Upper lobe of right lung (tissue), 1 donor: ENCODE data around the gene PPP2R1B. TPM values are rescaled to one million over a fixed set of nuclear protein-coding genes. Genes with fewer than 3 reads are reported as not detected.

Source experiments
- ATAC-seq: fragments of 200-7000 bp; cut with Tn5 transposase; one replicate; pipeline ENCODE4 v1.9.1; 2020; ENCODE audit warnings: mild to moderate bottlenecking, moderate library complexity
- DNase-seq: peaks from one replicate; pipeline ENCODE4 v3.0.0-alpha.2; 2020
- H3K27ac ChIP-seq: fragments of 200-600 bp; one replicate; pipeline ENCODE4 v1.8.0; 2022
- H3K27me3 ChIP-seq: fragments of 200-600 bp; one replicate; pipeline ENCODE4 v1.8.0; 2022; ENCODE audit warnings: mild to moderate bottlenecking
- H3K36me3 ChIP-seq: fragments of 200-600 bp; one replicate; pipeline ENCODE4 v1.8.0; 2022
- H3K4me1 ChIP-seq: fragments of 200-600 bp; one replicate; pipeline ENCODE4 v1.8.0; 2022
- H3K4me3 ChIP-seq: fragments of 200-600 bp; one replicate; pipeline ENCODE4 v1.8.0; 2022; ENCODE audit warnings: mild to moderate bottlenecking
- H3K9me3 ChIP-seq: fragments of 200-600 bp; one replicate; pipeline ENCODE4 v1.8.0; 2022
- CTCF ChIP-seq: fragments of 200-600 bp; IDR thresholded peaks from one replicate; pipeline ENCODE4 v1.8.0; 2022; ENCODE audit warnings: antibody characterized with exemption
- intact Hi-C: fragments of 100-400 bp; cut with DNase I; formaldehyde crosslinking; loops from one replicate; pipeline ENCODE4 v1.11.0; 2022
- total RNA-seq: library from RNA; stranded (reverse); fragmentation: NEBNext Ultra II Directional; extraction: Animal tissue kit (Norgen Biotek cat#: 25700); gene quantifications from one replicate; pipeline ENCODE4 v1.2.1, GENCODE V29; 2021
- donor health status: DM: no; HTN: yes; CAD: no; lungs with severe emphysema.

PPP2R1B gene
- total RNA-seq, 1 donor from 2014 or later, result 26.7 TPM

- Histone ChIP-seq H3K9me3 (no peaks in the 10 kb centered on the region), H3K4me1 (peaks cover 73% of the 10 kb centered on the region), H3K27me3 (no peaks in the 10 kb centered on the region), H3K36me3 (no peaks in the 10 kb centered on the region), H3K27ac (peak overlapping the region; percentile 97), H3K4me3 (no peak overlapping the region)
- TF ChIP-seq CTCF, result no peak
- intact Hi-C loops, result no loop called here
- DNase-seq, result peak; percentile 61
- no peak for ATAC-seq
Measured at GRCh38 chr11:111733016-111733415, 33.2 kb downstream of the PPP2R1B start.

DNA sequence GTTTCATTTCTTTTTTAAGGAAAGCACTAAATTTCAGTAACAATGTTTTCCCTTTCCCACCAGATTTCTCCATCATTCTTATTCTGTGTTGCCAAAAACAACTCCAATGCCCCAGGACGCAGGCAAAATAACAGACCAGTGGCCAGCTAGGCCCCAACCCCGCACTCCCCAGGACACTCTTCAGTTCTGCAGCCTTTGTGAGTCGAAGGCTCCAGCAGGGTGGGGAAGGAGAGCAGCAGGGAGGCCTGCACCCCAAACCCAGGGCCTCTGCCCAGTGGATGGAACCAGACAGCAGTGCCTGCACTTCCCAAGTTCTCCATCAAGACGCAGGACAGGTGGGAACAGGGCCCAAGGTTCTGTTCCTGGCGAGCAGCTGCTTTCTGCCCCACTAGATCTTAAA, 34.4 kb downstream of the PPP2R1B start:
- H3K4me1 ChIP-seq, result peaks cover 61% of the 10 kb centered on the region
- peaks cover 4% of the 10 kb centered on the region for H3K36me3 ChIP-seq
- no peaks in the 10 kb centered on the region for H3K9me3 ChIP-seq
- peak overlapping the region; percentile 97 for H3K27ac ChIP-seq
- intact Hi-C loops, result no loop called here
- TF ChIP-seq CTCF, result no peak
- no peaks in the 10 kb centered on the region for H3K27me3 ChIP-seq
- H3K4me3 ChIP-seq, result no peak overlapping the region
- DNase-seq (no peak), ATAC-seq (no peak)

- DNase-seq (no peak), ATAC-seq (peak; percentile 45)
- Histone ChIP-seq H3K27me3 (no peaks in the 10 kb centered on the region), H3K36me3 (peaks cover 12% of the 10 kb centered on the region), H3K4me1 (peaks cover 53% of the 10 kb centered on the region), H3K4me3 (no peak overlapping the region), H3K9me3 (no peaks in the 10 kb centered on the region), H3K27ac (no peak overlapping the region)
- intact Hi-C loops, result no loop called here
- no peak for TF ChIP-seq CTCF
Measured at GRCh38 chr11:111730871-111731591, 35.2 kb downstream of the PPP2R1B start.

- Histone ChIP-seq H3K4me1 (peaks cover 47% of the 10 kb centered on the region), H3K36me3 (peaks cover 24% of the 10 kb centered on the region), H3K9me3 (no peaks in the 10 kb centered on the region), H3K27ac (peak overlapping the region; percentile 68), H3K4me3 (no peak overlapping the region), H3K27me3 (no peaks in the 10 kb centered on the region)
- TF ChIP-seq CTCF, result no peak
- intact Hi-C loops, result no loop called here
- no peak for DNase-seq
- ATAC-seq, result no peak
Measured at GRCh38 chr11:111729831-111730311, 36.3 kb downstream of the PPP2R1B start.

DNA sequence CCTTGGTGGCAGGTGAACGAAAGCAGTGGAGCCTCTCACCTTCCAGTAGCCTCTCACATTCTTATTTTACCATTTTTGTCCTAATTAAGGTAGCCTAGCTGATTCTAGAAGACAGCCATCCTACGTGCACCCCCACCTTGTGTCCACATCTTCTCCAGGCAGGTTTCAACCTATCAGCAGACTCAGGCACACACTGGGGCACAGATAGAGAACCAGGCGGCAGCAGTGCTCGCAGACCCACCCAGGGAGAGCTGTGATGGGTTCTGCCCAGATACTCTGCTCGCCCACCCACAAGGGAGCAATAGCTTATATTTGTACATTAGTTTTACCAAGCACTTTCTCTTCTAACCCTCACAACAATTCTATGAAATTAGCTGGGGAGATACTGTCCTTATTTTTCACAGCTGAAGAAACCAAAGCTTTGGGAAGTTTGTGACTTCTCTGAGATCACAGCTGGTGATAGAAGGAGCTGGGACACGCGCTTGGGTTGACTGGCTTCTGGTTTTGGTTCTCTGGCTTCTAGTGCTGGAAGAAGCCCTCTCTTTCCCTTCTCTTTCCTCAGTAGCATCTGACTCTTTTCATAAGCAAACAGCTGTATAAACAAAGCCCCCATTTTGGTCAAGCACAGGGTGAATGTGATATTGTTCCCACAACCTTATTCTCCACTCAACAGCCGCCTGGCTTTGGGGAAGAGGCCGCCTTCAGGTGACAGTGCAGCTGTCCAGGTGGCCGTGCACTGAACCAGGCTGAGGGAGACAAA, 36.9 kb downstream of the PPP2R1B start:
- ATAC-seq (no peak), DNase-seq (no peak)
- H3K27ac ChIP-seq, result peak overlapping the region; percentile 68
- H3K4me3 ChIP-seq, result no peak overlapping the region
- H3K9me3 ChIP-seq, result no peaks in the 10 kb centered on the region
- intact Hi-C loops, result no loop called here
- H3K36me3 ChIP-seq, result peaks cover 30% of the 10 kb centered on the region
- H3K27me3 ChIP-seq, result no peaks in the 10 kb centered on the region
- TF ChIP-seq CTCF, result no peak
- peaks cover 41% of the 10 kb centered on the region for H3K4me1 ChIP-seq
